Measurements from ENCODE around the gene STK11.

DNA sequence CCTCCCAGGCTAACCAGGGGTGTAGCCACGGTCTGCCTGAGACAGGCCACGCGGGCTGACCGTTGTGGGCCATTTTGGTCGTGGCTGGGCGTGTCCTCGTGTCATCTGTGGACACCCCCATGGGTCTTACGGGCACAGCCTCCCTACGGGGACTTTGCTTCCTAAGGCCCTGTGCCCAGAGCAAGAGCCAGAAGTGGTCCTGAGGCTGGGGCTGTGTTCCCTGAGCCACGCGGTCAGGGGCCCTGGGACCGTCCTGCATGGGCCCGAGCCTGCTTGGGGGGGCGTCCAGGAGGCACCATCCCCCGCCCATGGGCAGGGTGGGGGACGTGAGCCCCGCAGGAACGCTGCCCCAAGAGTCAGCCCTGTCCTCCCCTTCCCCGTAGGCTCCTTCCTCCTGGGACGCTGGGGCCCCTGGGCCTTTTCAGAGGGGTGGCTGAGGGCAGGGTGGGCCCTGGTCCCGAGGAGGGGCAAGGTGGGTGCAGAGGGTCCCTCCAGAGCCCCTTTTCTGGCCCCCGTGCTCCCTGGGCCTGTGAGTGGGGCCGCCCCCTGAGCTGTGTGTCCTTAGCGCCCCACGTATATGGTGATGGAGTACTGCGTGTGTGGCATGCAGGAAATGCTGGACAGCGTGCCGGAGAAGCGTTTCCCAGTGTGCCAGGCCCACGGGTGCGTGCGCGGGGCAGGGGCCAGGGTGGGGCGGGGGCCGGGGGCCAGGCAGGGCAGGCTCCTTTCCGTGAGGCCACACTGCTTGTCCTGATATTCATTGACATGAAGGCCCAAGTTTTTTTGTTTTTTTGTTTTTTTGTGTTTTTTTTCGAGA, 13.4 kb downstream of the STK11 start:
- TF ChIP-seq, protein P1, sequence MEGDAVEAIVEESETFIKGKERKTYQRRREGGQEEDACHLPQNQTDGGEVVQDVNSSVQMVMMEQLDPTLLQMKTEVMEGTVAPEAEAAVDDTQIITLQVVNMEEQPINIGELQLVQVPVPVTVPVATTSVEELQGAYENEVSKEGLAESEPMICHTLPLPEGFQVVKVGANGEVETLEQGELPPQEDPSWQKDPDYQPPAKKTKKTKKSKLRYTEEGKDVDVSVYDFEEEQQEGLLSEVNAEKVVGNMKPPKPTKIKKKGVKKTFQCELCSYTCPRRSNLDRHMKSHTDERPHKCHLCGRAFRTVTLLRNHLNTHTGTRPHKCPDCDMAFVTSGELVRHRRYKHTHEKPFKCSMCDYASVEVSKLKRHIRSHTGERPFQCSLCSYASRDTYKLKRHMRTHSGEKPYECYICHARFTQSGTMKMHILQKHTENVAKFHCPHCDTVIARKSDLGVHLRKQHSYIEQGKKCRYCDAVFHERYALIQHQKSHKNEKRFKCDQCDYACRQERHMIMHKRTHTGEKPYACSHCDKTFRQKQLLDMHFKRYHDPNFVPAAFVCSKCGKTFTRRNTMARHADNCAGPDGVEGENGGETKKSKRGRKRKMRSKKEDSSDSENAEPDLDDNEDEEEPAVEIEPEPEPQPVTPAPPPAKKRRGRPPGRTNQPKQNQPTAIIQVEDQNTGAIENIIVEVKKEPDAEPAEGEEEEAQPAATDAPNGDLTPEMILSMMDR (IDR thresholded peaks at IDR 0.05) = no peak
- no peak for TF ChIP-seq POLR2A (IDR thresholded peaks at IDR 0.05)
